HepG2 (cell line): ENCODE measurements around the gene SLC16A5. TPM values are rescaled to one million over a fixed set of nuclear protein-coding genes. Genes with fewer than 3 reads are reported as not detected.
A peak's percentile ranks its signal among the peaks of the same experiment; 100 is the strongest.

ENCODE experiments used
- HHEX ChIP-seq: IDR thresholded peaks from 2 replicates; pipeline ENCODE4 v1.6.1; 2016; ENCODE audit warnings: control low read depth
- MZF1 ChIP-seq: sonication (generic); formaldehyde crosslinking; IDR thresholded peaks from 2 replicates; pipeline ENCODE4 v1.8.1; 2023; ENCODE audit warnings: mild to moderate bottlenecking, missing genetic modification reagents, borderline replicate concordance
- NONO ChIP-seq, 2 experiments: fragments of 450-650 bp in 1 of 2; sonication (generic) in 1 of 2; formaldehyde crosslinking in 1 of 2; IDR thresholded peaks in 1 of 2; conservative IDR thresholded peaks in 1 of 2; 2 replicates each; pipeline versions ENCODE4 v1.6.1 to v1.8.0; 2017 to 2022; ENCODE audit warnings: mild to moderate bottlenecking in 1 of 2, missing genetic modification reagents in 1 of 2, moderate library complexity in 1 of 2
- PITX1 ChIP-seq: sonication (generic); formaldehyde crosslinking; IDR thresholded peaks from 2 replicates; pipeline ENCODE4 v1.5.1; 2020; ENCODE audit warnings: mild to moderate bottlenecking, missing genetic modification reagents
- PLRG1 ChIP-seq: fragments of 450-650 bp; conservative IDR thresholded peaks from 2 replicates; pipeline ENCODE4 v1.6.1; 2016
- SRSF4 ChIP-seq: fragments of 200-400 bp; formaldehyde crosslinking; IDR thresholded peaks from one replicate; pipeline ENCODE4 v1.6.1; 2018; ENCODE audit warnings: mild to moderate bottlenecking, low read depth, low read length, moderate library complexity; ENCODE audit not compliant: poor library complexity, severe bottlenecking
- ZBTB3 ChIP-seq: sonication (generic); formaldehyde crosslinking; IDR thresholded peaks from 2 replicates; pipeline ENCODE4 v1.4.0; 2020; ENCODE audit warnings: low read depth, mild to moderate bottlenecking, moderate library complexity, missing genetic modification reagents, borderline replicate concordance
- ZBTB7B ChIP-seq: sonication (generic); formaldehyde crosslinking; IDR thresholded peaks from 2 replicates; pipeline ENCODE4 v1.4.0; 2020; ENCODE audit warnings: missing genetic modification reagents
- ZNF572 ChIP-seq: sonication (generic); formaldehyde crosslinking; IDR thresholded peaks from 2 replicates; pipeline ENCODE4 v1.5.1; 2020; ENCODE audit warnings: mild to moderate bottlenecking, missing genetic modification reagents
- ZNF720 ChIP-seq: sonication (generic); formaldehyde crosslinking; IDR thresholded peaks from 2 replicates; pipeline ENCODE4 v1.4.0; 2020; ENCODE audit warnings: missing genetic modification reagents
- ZNF761 ChIP-seq: sonication (generic); formaldehyde crosslinking; conservative IDR thresholded peaks from 2 replicates; pipeline ENCODE4 v1.4.0; 2020; ENCODE audit warnings: mild to moderate bottlenecking, missing genetic modification reagents
- ZNF775 ChIP-seq: sonication (generic); formaldehyde crosslinking; IDR thresholded peaks from 2 replicates; pipeline ENCODE4 v1.4.0; 2020; ENCODE audit warnings: missing genetic modification reagents, mild to moderate bottlenecking, moderate library complexity, borderline replicate concordance
- ZNF816 ChIP-seq: sonication (generic); formaldehyde crosslinking; IDR thresholded peaks from 2 replicates; pipeline ENCODE4 v1.8.0; 2022; ENCODE audit warnings: missing genetic modification reagents, mild to moderate bottlenecking, borderline replicate concordance
- polyA plus RNA-seq, 8 experiments: library from polyadenylated mRNA; depleted of rRNA in 3 of 8; stranded (reverse) in 7 of 8; unstranded in 1 of 8; fragments of >200 nt; fragmentation: Illumina TruSeq in 4 of 8; extraction: Trizol in 4 of 8; gene quantifications; 2 replicates each; pipeline versions ENCODE4 v1.2.1 to v1.2.3, GENCODE V29; 2011 to 2016; ENCODE audit warnings: low read depth in 4 of 8, missing spikeins in 1 of 8, mixed read lengths in 1 of 8; ENCODE audit not compliant: insufficient read depth in 1 of 8
- total RNA-seq, 5 experiments: library from RNA; depleted of rRNA; stranded (reverse); fragments of >200 nt; fragmentation: Illumina TruSeq; extraction: Trizol; gene quantifications; 2 replicates each; pipeline ENCODE4 v1.2.3, GENCODE V29; 2016; ENCODE audit warnings: low read depth in 1 of 5
- TF ChIP-seq, protein P1 (sequence below), 2 experiments: fragments of 450-650 bp in 1 of 2; sonication (generic) in 1 of 2; formaldehyde crosslinking in 1 of 2; IDR thresholded peaks; 2 replicates each; pipeline versions ENCODE4 v1.6.1 to v1.8.0; 2016 to 2022; ENCODE audit warnings: antibody characterized with exemption in 1 of 2, mild to moderate bottlenecking in 1 of 2, missing genetic modification reagents in 1 of 2
- TF ChIP-seq, protein P2 (sequence below): sonication (generic); formaldehyde crosslinking; IDR thresholded peaks from 2 replicates; pipeline ENCODE4 v1.5.1; 2020; ENCODE audit warnings: missing genetic modification reagents, mild to moderate bottlenecking, borderline replicate concordance
- TF ChIP-seq, protein P3 (sequence below): sonication (generic); formaldehyde crosslinking; conservative IDR thresholded peaks from 2 replicates; pipeline ENCODE4 v1.4.0; 2020; ENCODE audit warnings: missing genetic modification reagents
- TF ChIP-seq, protein P4 (sequence below): IDR thresholded peaks from 2 replicates; pipeline ENCODE4 v1.6.1; 2012; ENCODE audit warnings: inconsistent platforms

Gene SLC16A5
- total and polyA plus RNA-seq, 2 of the 13 experiments (the other 11 are each of a cell fraction or from before 2014, with no cell fraction given), result 0.69 to 5.6 TPM

DNA sequence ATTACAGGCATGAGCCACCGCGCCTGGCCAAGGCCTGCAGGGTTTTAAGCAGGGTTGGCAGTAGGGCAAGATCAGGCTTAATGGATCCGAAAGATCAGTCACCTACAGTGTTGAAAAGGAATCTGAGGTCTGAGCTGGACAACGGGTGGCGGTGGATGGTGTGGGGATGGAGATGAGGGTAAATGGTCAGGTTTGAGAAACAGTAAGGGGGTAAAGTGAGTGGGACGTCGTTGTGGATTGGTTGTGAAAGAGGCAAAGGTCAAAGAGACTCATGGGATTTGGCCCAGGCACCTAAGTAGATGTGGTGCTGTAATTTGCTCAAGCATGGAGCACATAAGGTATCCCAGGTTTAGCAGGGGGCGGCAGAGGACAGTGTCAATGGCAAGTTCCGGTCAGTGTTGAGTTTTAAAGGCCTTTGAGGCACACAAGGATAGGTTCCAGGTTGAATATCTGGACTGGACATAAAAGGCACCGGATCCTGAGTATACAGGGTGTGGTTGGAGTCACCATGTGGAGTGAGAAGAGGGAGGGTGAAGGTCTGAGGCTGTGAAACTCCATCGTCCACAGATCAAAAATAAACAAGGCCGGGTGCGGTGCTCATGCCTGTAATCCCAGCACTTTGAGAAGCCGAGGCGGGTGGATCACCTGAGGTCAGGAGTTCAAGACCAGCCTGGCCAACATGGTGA, 1.1 kb upstream of the SLC16A5 start (continued):
- no peak; the same call in 1 of the 2 replicates for TF ChIP-seq ZBTB7B (CRISPR knock-in tag)
- no peak for TF ChIP-seq PLRG1
- TF ChIP-seq, protein P1, sequence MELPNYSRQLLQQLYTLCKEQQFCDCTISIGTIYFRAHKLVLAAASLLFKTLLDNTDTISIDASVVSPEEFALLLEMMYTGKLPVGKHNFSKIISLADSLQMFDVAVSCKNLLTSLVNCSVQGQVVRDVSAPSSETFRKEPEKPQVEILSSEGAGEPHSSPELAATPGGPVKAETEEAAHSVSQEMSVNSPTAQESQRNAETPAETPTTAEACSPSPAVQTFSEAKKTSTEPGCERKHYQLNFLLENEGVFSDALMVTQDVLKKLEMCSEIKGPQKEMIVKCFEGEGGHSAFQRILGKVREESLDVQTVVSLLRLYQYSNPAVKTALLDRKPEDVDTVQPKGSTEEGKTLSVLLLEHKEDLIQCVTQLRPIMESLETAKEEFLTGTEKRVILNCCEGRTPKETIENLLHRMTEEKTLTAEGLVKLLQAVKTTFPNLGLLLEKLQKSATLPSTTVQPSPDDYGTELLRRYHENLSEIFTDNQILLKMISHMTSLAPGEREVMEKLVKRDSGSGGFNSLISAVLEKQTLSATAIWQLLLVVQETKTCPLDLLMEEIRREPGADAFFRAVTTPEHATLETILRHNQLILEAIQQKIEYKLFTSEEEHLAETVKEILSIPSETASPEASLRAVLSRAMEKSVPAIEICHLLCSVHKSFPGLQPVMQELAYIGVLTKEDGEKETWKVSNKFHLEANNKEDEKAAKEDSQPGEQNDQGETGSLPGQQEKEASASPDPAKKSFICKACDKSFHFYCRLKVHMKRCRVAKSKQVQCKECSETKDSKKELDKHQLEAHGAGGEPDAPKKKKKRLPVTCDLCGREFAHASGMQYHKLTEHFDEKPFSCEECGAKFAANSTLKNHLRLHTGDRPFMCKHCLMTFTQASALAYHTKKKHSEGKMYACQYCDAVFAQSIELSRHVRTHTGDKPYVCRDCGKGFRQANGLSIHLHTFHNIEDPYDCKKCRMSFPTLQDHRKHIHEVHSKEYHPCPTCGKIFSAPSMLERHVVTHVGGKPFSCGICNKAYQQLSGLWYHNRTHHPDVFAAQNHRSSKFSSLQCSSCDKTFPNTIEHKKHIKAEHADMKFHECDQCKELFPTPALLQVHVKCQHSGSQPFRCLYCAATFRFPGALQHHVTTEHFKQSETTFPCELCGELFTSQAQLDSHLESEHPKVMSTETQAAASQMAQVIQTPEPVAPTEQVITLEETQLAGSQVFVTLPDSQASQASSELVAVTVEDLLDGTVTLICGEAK (IDR thresholded peaks at IDR 0.05), result no peak
- TF ChIP-seq, protein P1 (CRISPR knock-in tag; IDR thresholded peaks at IDR 0.05), result 0 out of 2 replicates have a peak, but pooled peaks have one; percentile 44
- no peak for TF ChIP-seq MZF1 (CRISPR knock-in tag)
- TF ChIP-seq ZNF761 (CRISPR knock-in tag), result 0 out of 2 replicates have a peak, but pooled peaks have one; percentile 62
- peak; percentile 78; the same call in 1 of the 2 replicates for TF ChIP-seq PITX1 (CRISPR knock-in tag)
- TF ChIP-seq ZNF816 (CRISPR knock-in tag), result no peak
- TF ChIP-seq ZBTB3, result peak; percentile 86; the same call in 1 of the 2 replicates
- TF ChIP-seq SRSF4, result no peak
- TF ChIP-seq, protein P2, sequence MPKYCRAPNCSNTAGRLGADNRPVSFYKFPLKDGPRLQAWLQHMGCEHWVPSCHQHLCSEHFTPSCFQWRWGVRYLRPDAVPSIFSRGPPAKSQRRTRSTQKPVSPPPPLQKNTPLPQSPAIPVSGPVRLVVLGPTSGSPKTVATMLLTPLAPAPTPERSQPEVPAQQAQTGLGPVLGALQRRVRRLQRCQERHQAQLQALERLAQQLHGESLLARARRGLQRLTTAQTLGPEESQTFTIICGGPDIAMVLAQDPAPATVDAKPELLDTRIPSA (CRISPR knock-in tag), result 0 out of 2 replicates have a peak, but pooled peaks have one; percentile 24
- TF ChIP-seq ZNF572 (CRISPR knock-in tag), result no peak
- TF ChIP-seq, protein P3, sequence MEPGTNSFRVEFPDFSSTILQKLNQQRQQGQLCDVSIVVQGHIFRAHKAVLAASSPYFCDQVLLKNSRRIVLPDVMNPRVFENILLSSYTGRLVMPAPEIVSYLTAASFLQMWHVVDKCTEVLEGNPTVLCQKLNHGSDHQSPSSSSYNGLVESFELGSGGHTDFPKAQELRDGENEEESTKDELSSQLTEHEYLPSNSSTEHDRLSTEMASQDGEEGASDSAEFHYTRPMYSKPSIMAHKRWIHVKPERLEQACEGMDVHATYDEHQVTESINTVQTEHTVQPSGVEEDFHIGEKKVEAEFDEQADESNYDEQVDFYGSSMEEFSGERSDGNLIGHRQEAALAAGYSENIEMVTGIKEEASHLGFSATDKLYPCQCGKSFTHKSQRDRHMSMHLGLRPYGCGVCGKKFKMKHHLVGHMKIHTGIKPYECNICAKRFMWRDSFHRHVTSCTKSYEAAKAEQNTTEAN, result peak; percentile 78; the same call in 1 of the 2 replicates
- no peak for TF ChIP-seq HHEX (CRISPR knock-in tag)
- no peak for TF ChIP-seq ZNF775 (CRISPR knock-in tag)
- no peak for TF ChIP-seq ZNF720 (CRISPR knock-in tag)
- no peak for TF ChIP-seq NONO (IDR thresholded peaks at IDR 0.05)
- TF ChIP-seq NONO (CRISPR knock-in tag; conservative IDR thresholded peaks at IDR 0.05), result peak; percentile 66; the same call in 1 of the 2 replicates
- TF ChIP-seq, protein P4, sequence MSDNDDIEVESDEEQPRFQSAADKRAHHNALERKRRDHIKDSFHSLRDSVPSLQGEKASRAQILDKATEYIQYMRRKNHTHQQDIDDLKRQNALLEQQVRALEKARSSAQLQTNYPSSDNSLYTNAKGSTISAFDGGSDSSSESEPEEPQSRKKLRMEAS, result peak; percentile 51
